Osteoblast (primary cell): ENCODE measurements around the gene TTPAL. TPM values are rescaled to one million over a fixed set of nuclear protein-coding genes. Genes with fewer than 3 reads are reported as not detected.

Source experiments
- DNase-seq: peaks from one replicate; pipeline ENCODE4 v3.0.0; 2011; ENCODE audit warnings: low spot score, mixed read lengths; ENCODE audit not compliant: insufficient read length; ENCODE audit errors: missing footprints
- H2AFZ ChIP-seq: 2 replicates; pipeline ENCODE4 v1.6.0; 2011; ENCODE audit warnings: mild to moderate bottlenecking, low read length
- H3K27ac ChIP-seq: 2 replicates; pipeline ENCODE4 v1.5.1; 2011; ENCODE audit warnings: mild to moderate bottlenecking, low read depth, low read length, moderate library complexity
- H3K27me3 ChIP-seq: 2 replicates; pipeline ENCODE4 v1.6.0; 2012; ENCODE audit warnings: mild to moderate bottlenecking, control low read depth, inconsistent platforms, low read length, moderate library complexity; ENCODE audit not compliant: insufficient read depth
- H3K36me3 ChIP-seq: 2 replicates; pipeline ENCODE4 v1.5.1; 2011; ENCODE audit warnings: mild to moderate bottlenecking, low read length, control low read depth, moderate library complexity; ENCODE audit not compliant: insufficient read depth
- H3K4me1 ChIP-seq: 2 replicates; pipeline ENCODE4 v1.5.1; 2011; ENCODE audit warnings: mild to moderate bottlenecking, low read length, control low read depth, moderate library complexity; ENCODE audit not compliant: insufficient read depth
- H3K4me2 ChIP-seq: 2 replicates; pipeline ENCODE4 v1.6.0; 2011; ENCODE audit warnings: mild to moderate bottlenecking, low read length; ENCODE audit not compliant: insufficient read depth
- H3K4me3 ChIP-seq: fragments of 200-600 bp; sonication (generic); 3 replicates; pipeline ENCODE4 v1.5.1; 2012; ENCODE audit warnings: mild to moderate bottlenecking, low read length, inconsistent platforms; ENCODE audit not compliant: insufficient read depth
- H3K79me2 ChIP-seq: 2 replicates; pipeline ENCODE4 v1.6.0; 2012; ENCODE audit warnings: mild to moderate bottlenecking, low read length, control low read depth, inconsistent platforms; ENCODE audit not compliant: insufficient read depth
- H3K9me3 ChIP-seq: 2 replicates; pipeline ENCODE4 v1.5.1; 2011; ENCODE audit warnings: low read depth, low read length, control low read depth
- H4K20me1 ChIP-seq: 2 replicates; pipeline ENCODE4 v1.6.0; 2012; ENCODE audit warnings: mild to moderate bottlenecking, low read length, control low read depth; ENCODE audit not compliant: insufficient read depth
- small RNA-seq: library from RNA; depleted of rRNA; stranded (forward); fragments of <200 nt; gene quantifications from one replicate; pipeline ENCODE3, GENCODE V24; 2012
- total RNA-seq: library from RNA; depleted of rRNA; stranded (reverse); fragments of >200 nt; gene quantifications from 2 replicates; pipeline ENCODE4 v1.2.3, GENCODE V29; 2012
- TF ChIP-seq, protein P1 (sequence below): IDR thresholded peaks from 2 replicates; pipeline ENCODE4 v1.5.1; 2011; ENCODE audit warnings: mild to moderate bottlenecking, low read depth, low read length, moderate library complexity; ENCODE audit errors: extremely low read depth

TTPAL gene
- total RNA-seq, 1 donor: 12.7 TPM

DNA sequence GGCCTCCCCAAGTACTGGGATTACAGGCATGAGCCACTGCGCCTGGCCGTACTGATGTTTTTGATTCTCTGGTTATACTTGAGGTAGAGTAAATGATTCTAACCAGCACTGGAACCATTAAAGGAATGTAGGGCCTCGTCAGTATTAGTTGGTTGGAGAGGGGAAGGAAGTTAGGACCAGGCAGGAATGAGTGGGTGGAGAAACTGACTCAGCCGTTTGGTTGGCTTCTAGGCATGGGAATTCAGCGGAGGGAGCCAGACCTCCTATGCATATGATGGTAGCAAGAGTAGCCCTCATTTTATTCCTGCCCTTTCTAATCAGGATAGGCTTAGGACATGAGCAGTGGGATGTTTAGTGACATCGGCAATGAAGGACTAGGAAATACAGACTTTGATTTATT, 65.2 kb downstream of the TTPAL start:
- Histone ChIP-seq H3K4me1 (peaks cover 18% of the 10 kb centered on the region), H2AFZ (peak overlapping the region; percentile 1), H4K20me1 (no peaks in the 10 kb centered on the region), H3K36me3 (no peaks in the 10 kb centered on the region), H3K27ac (peak overlapping the region; percentile 53), H3K79me2 (peaks cover 19% of the 10 kb centered on the region), H3K9me3 (no peaks in the 10 kb centered on the region), H3K4me3 (no peak overlapping the region), H3K27me3 (no peaks in the 10 kb centered on the region), H3K4me2 (peak overlapping the region; percentile 52)
- TF ChIP-seq, protein P1, sequence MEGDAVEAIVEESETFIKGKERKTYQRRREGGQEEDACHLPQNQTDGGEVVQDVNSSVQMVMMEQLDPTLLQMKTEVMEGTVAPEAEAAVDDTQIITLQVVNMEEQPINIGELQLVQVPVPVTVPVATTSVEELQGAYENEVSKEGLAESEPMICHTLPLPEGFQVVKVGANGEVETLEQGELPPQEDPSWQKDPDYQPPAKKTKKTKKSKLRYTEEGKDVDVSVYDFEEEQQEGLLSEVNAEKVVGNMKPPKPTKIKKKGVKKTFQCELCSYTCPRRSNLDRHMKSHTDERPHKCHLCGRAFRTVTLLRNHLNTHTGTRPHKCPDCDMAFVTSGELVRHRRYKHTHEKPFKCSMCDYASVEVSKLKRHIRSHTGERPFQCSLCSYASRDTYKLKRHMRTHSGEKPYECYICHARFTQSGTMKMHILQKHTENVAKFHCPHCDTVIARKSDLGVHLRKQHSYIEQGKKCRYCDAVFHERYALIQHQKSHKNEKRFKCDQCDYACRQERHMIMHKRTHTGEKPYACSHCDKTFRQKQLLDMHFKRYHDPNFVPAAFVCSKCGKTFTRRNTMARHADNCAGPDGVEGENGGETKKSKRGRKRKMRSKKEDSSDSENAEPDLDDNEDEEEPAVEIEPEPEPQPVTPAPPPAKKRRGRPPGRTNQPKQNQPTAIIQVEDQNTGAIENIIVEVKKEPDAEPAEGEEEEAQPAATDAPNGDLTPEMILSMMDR: no peak
- peak; percentile 85 for DNase-seq

DNA sequence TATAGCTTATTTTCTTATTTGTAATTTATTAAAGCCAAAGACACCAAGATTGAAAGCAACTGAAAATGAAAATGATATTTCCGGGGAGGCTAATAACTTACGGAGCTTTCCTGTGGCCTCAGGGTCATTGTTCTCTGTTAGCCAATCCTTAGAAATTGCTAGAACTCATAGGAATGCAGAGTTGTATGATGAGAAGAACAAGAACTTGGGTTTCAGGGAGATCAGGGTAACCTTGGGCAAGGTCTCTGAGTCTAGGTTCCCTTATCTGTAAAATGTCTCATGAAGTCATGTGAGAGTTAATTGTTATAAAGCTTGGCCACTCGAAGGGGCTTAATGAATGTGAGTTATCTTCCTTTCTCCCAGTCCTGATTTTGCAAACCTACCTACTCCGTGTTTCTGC, 66.3 kb downstream of the TTPAL start:
- no peaks in the 10 kb centered on the region for H3K27me3 ChIP-seq
- no peak overlapping the region for H3K27ac ChIP-seq
- H3K4me2 ChIP-seq: peak overlapping the region; percentile 18
- peaks cover 17% of the 10 kb centered on the region for H3K79me2 ChIP-seq
- H3K36me3 ChIP-seq: no peaks in the 10 kb centered on the region
- H4K20me1 ChIP-seq: no peaks in the 10 kb centered on the region
- no peak overlapping the region for H3K4me3 ChIP-seq
- peaks cover 18% of the 10 kb centered on the region for H3K4me1 ChIP-seq
- H3K9me3 ChIP-seq: no peaks in the 10 kb centered on the region
- TF ChIP-seq, protein P1: no peak
- no peak for DNase-seq
- no peak overlapping the region for H2AFZ ChIP-seq

DNA sequence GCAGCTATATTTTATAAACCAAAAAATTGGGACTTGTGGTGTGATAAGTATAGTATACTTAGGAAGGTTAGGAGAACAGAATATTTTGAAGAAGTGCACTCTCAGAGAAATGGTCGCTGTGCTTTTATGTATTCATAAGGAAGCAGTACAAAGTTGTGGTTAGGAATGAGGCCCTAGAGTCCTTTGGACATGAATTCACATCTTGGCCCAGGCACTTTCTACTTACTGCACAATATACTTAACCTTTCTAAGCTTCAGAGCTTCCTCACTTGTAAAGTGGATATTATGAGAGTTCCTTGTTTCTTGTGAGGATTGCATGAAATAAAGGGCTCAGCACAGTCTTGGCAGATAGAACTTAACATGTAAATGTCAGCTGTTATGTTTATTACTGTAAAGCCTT, 67.2 kb downstream of the TTPAL start:
- Histone ChIP-seq H4K20me1 (no peaks in the 10 kb centered on the region), H3K4me2 (no peak overlapping the region), H3K27me3 (no peaks in the 10 kb centered on the region), H3K27ac (no peak overlapping the region), H3K36me3 (no peaks in the 10 kb centered on the region), H3K9me3 (no peaks in the 10 kb centered on the region), H3K4me1 (peaks cover 21% of the 10 kb centered on the region), H3K79me2 (peaks cover 22% of the 10 kb centered on the region), H3K4me3 (no peak overlapping the region), H2AFZ (peak overlapping the region; percentile 12)
- TF ChIP-seq, protein P1: no peak
- no peak for DNase-seq

DNA sequence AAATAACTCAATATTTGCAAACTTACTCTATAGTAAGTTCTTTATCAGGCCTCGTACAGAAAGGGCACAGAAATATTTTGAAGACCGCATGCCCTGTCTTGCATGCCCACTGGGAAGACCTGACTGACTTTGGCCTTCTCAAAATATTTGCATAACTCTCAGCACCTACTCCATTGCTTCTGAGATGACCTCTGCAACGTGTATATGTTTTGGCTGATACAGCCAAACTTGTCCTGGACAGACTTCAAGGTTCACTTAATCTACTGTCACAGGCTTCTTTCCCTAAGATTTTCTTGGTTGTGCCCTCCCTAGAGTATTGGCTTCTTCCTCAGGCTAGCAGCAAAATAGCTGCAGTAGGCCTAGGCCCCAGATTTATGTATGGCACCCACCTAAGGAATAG, 67.7 kb downstream of the TTPAL start:
- no peak overlapping the region for H2AFZ ChIP-seq
- no peaks in the 10 kb centered on the region for H4K20me1 ChIP-seq
- H3K27me3 ChIP-seq: no peaks in the 10 kb centered on the region
- H3K79me2 ChIP-seq: peaks cover 22% of the 10 kb centered on the region
- no peak overlapping the region for H3K4me2 ChIP-seq
- no peak overlapping the region for H3K27ac ChIP-seq
- TF ChIP-seq, protein P1: no peak
- H3K4me3 ChIP-seq: no peak overlapping the region
- no peak for DNase-seq
- H3K9me3 ChIP-seq: no peaks in the 10 kb centered on the region
- H3K36me3 ChIP-seq: no peaks in the 10 kb centered on the region
- peaks cover 26% of the 10 kb centered on the region for H3K4me1 ChIP-seq

Small RNA genes lying within 50 kb of the gene (small RNA-seq; reads per million reads assigned to genes)
- not detected for gene RPL37AP1

Other genes starting within 250 kb of the TTPAL start
- gene GDAP1L1, start 228.6 kb upstream of the TTPAL start, total RNA-seq: 0.72 TPM in 1 of 2 replicates, not detected in the other
- 7.1 and 7.2 TPM in 2 replicates for gene FITM2, start 164.7 kb upstream of the TTPAL start, total RNA-seq
- gene R3HDML, start 138.8 kb upstream of the TTPAL start, total RNA-seq: not detected in 2 replicates
- not detected in 2 replicates for gene HNF4A, start 120.2 kb upstream of the TTPAL start, total RNA-seq
- 167 and 191 TPM in 2 replicates for gene SERINC3, start 46.2 kb downstream of the TTPAL start, total RNA-seq
- gene PKIG, start 106.7 kb downstream of the TTPAL start, total RNA-seq: 94.6 and 107 TPM in 2 replicates
- gene ADA, start 175.8 kb downstream of the TTPAL start, total RNA-seq: 15.9 and 37.1 TPM in 2 replicates
- 520 and 687 TPM in 2 replicates for gene CCN5, start 239.5 kb downstream of the TTPAL start, total RNA-seq